GM23338 (cell line): ENCODE measurements around the gene RAP1GAP. TPM values are rescaled to one million over a fixed set of nuclear protein-coding genes. Genes with fewer than 3 reads are reported as not detected.

Experiments
- ATAC-seq: fragments of 200-7000 bp; cut with Tn5 transposase; 3 replicates; pipeline ENCODE4 v1.9.1; 2020
- DNase-seq: peaks from one replicate; pipeline ENCODE4 v3.0.0-alpha.2; 2015; ENCODE audit warnings: low spot score
- H2AFZ ChIP-seq: fragments of 200-600 bp; sonication (generic); 2 replicates; pipeline ENCODE4 v1.8.0; 2016; ENCODE audit warnings: antibody characterized with exemption, mild to moderate bottlenecking, moderate library complexity
- H3F3A ChIP-seq: fragments of 200-600 bp; sonication (generic); replicated peaks from 2 replicates; pipeline ENCODE4 v1.8.0; 2017; ENCODE audit warnings: antibody characterized with exemption, mixed run types, low read depth
- H3K27ac ChIP-seq: fragments of 200-600 bp; sonication (generic); 2 replicates; pipeline ENCODE4 v1.6.1; 2016; ENCODE audit warnings: low read depth
- H3K27me3 ChIP-seq: fragments of 200-600 bp; sonication (generic); 2 replicates; pipeline ENCODE4 v1.8.0; 2016; ENCODE audit warnings: mild to moderate bottlenecking, mixed run types, moderate library complexity; ENCODE audit not compliant: insufficient read depth
- H3K36me3 ChIP-seq: fragments of 200-600 bp; sonication (generic); 2 replicates; pipeline ENCODE4 v1.8.0; 2016; ENCODE audit warnings: mild to moderate bottlenecking; ENCODE audit not compliant: insufficient read depth
- H3K4me1 ChIP-seq: fragments of 200-600 bp; sonication (generic); 2 replicates; pipeline ENCODE4 v1.8.0; 2016; ENCODE audit warnings: mild to moderate bottlenecking, moderate library complexity; ENCODE audit not compliant: insufficient read depth
- H3K4me2 ChIP-seq: fragments of 200-600 bp; sonication (generic); 2 replicates; pipeline ENCODE4 v1.7.1; 2017; ENCODE audit warnings: mixed run types
- H3K4me3 ChIP-seq: fragments of 200-600 bp; sonication (generic); 2 replicates; pipeline ENCODE4 v1.6.1; 2016; ENCODE audit warnings: mixed run types
- H3K79me2 ChIP-seq: fragments of 200-600 bp; sonication (generic); replicated peaks from 2 replicates; pipeline ENCODE4 v1.8.0; 2017; ENCODE audit warnings: mild to moderate bottlenecking; ENCODE audit not compliant: insufficient read depth
- H3K9me2 ChIP-seq: fragments of 200-600 bp; sonication (generic); 2 replicates; pipeline ENCODE4 v1.8.0; 2017; ENCODE audit not compliant: insufficient read depth
- H4K20me1 ChIP-seq: fragments of 200-600 bp; sonication (generic); replicated peaks from 2 replicates; pipeline ENCODE4 v1.8.0; 2017; ENCODE audit warnings: mild to moderate bottlenecking; ENCODE audit not compliant: insufficient read depth
- H3K27ac Mint-ChIP-seq: 2 replicates; pipeline ENCODE4 v1.8.0; 2020; ENCODE audit warnings: inconsistent platforms, mild to moderate bottlenecking, moderate library complexity, mixed read lengths
- H3K27me3 Mint-ChIP-seq: 3 replicates; pipeline ENCODE4 v1.8.0; 2022; ENCODE audit warnings: low read depth, mild to moderate bottlenecking, moderate library complexity, mixed read lengths, inconsistent platforms; ENCODE audit not compliant: insufficient read depth, poor library complexity
- H3K36me3 Mint-ChIP-seq: 3 replicates; pipeline ENCODE4 v1.8.0; 2021; ENCODE audit warnings: low read depth, mild to moderate bottlenecking, inconsistent platforms, moderate library complexity, mixed read lengths
- H3K4me1 Mint-ChIP-seq: 3 replicates; pipeline ENCODE4 v1.8.0; 2020; ENCODE audit warnings: mild to moderate bottlenecking, inconsistent platforms, mixed read lengths
- H3K4me3 Mint-ChIP-seq: 3 replicates; pipeline ENCODE4 v1.8.0; 2021; ENCODE audit warnings: moderate library complexity, mild to moderate bottlenecking, inconsistent platforms, mixed read lengths
- H3K9me3 Mint-ChIP-seq: 3 replicates; pipeline ENCODE4 v1.8.0; 2020; ENCODE audit warnings: moderate library complexity, mild to moderate bottlenecking, inconsistent platforms, mixed read lengths
- CREB1 ChIP-seq: fragments of 250-450 bp; sonication (Bioruptor Pico); IDR thresholded peaks from 2 replicates; pipeline ENCODE4 v1.5.0; 2020; ENCODE audit warnings: low read depth, mild to moderate bottlenecking, moderate library complexity
- EZH2 ChIP-seq: fragments of 200-600 bp; sonication (generic); IDR thresholded peaks from one replicate; pipeline ENCODE4 v1.8.0; 2017; ENCODE audit warnings: antibody characterized with exemption, mild to moderate bottlenecking, low read depth; ENCODE audit not compliant: unreplicated experiment
- EZH2phosphoT487 ChIP-seq: fragments of 200-600 bp; sonication (generic); IDR thresholded peaks from one replicate; pipeline ENCODE4 v1.8.1; 2018; ENCODE audit warnings: antibody characterized with exemption; ENCODE audit not compliant: unreplicated experiment
- POLR2AphosphoS5 ChIP-seq: IDR thresholded peaks from 2 replicates; pipeline ENCODE4 v1.6.1; 2016; ENCODE audit warnings: antibody characterized with exemption, low read depth
- STAT1 ChIP-seq: IDR thresholded peaks from one replicate; pipeline ENCODE4 v1.6.1; 2016; ENCODE audit warnings: antibody characterized with exemption; ENCODE audit not compliant: unreplicated experiment
- polyA plus RNA-seq: library from polyadenylated mRNA; unstranded; fragments of >200 nt; fragmentation: Nextera tagmentation; extraction: Ambion mirVana; gene quantifications from 2 replicates; pipeline ENCODE4 v1.2.1, GENCODE V29; 2016
- total RNA-seq: library from RNA; depleted of rRNA; stranded (reverse); fragments of >200 nt; shearing (Covaris generic); gene quantifications from 2 replicates; pipeline ENCODE4 v1.2.3, GENCODE V29; 2014
- TF ChIP-seq, protein P1 (sequence below): IDR thresholded peaks from one replicate; pipeline ENCODE4 v1.6.1; 2018; ENCODE audit warnings: antibody characterized with exemption; ENCODE audit not compliant: unreplicated experiment
- TF ChIP-seq, protein P2 (sequence below): IDR thresholded peaks from 2 replicates; pipeline ENCODE4 v1.6.1; 2016; ENCODE audit warnings: antibody characterized with exemption

Gene RAP1GAP
- total and polyA plus RNA-seq, 2 experiments from 2014 or later, result 4.3 to 6.6 TPM

DNA sequence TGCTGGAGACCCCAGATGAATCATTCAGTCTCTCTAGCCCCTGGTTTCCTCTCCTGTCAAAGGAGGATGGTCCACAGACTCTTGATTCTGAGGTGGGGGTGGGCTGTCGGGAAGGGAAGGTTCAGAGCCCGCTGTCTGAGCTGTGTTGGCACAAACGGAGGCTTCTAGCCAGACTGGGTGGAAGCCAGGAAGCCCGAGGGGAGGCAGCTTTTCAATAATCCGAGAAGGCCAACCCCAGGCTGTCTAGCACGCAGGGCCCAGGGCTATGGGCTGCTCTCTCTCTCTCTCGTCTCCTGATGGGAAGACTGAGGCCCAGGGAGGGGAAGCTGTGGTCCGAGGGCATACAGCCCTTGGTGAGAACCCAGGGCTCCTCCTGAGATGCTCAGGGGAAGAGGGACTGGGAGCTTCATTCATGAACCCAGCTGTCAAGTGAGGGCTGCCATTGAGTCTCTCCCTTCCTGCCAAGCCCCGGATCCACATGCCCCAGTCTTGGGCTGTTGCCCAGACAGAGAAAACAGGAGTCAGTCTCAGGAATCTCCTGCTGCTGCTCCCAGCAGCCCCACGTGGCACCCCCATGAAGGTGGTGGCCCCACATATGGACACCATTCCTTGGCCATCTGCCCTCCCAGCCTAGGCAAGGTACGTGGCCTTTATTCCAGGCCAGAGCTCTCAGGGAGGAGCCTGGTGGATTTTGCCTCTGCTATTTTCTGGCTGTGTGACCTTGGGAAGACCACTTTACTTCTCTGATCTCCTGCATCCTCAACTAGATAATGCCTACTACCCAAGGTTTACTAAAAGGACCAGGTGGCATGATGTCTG is 44.4 kb downstream of the RAP1GAP start:
- no peak overlapping the region for H3K27ac Mint-ChIP-seq
- peaks cover 24% of the 10 kb centered on the region for H3K4me1 ChIP-seq

DNA sequence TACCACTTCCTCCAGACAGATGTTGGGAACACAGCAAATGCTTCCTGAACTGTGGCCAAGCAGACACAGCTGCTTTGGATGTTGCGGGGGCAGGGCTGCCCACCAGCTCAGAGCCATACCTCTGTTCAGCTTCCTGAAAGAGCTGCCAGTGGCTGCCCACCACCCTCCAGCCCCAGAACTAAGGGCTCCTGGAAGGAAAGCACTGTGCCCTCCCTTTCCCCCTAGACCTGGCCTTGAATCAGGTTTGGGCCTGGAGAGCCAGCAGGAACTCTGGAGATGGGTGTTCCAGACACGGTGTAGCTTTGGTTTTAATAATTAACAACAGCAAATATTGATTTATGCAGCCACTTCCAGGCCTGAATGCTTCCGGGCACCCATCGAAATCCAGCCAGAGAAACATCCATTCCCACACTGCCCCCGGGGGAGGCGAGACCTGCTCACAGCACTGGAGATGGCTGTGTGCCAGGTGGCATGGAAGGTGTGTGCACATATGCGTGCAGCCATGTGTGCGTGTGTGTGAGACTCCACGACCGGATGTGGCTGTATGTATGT is 45.7 kb downstream of the RAP1GAP start:
- peak overlapping the region; percentile 24; the same call in 1 of the 3 replicates for H3K4me3 Mint-ChIP-seq
- peak overlapping the region; percentile 79 for H3K4me2 ChIP-seq
- H3K4me1 ChIP-seq, result peaks cover 16% of the 10 kb centered on the region
- no peak for TF ChIP-seq STAT1
- no peak for TF ChIP-seq EZH2phosphoT487
- TF ChIP-seq POLR2AphosphoS5, result no peak
- TF ChIP-seq EZH2, result no peak
- TF ChIP-seq, protein P1, sequence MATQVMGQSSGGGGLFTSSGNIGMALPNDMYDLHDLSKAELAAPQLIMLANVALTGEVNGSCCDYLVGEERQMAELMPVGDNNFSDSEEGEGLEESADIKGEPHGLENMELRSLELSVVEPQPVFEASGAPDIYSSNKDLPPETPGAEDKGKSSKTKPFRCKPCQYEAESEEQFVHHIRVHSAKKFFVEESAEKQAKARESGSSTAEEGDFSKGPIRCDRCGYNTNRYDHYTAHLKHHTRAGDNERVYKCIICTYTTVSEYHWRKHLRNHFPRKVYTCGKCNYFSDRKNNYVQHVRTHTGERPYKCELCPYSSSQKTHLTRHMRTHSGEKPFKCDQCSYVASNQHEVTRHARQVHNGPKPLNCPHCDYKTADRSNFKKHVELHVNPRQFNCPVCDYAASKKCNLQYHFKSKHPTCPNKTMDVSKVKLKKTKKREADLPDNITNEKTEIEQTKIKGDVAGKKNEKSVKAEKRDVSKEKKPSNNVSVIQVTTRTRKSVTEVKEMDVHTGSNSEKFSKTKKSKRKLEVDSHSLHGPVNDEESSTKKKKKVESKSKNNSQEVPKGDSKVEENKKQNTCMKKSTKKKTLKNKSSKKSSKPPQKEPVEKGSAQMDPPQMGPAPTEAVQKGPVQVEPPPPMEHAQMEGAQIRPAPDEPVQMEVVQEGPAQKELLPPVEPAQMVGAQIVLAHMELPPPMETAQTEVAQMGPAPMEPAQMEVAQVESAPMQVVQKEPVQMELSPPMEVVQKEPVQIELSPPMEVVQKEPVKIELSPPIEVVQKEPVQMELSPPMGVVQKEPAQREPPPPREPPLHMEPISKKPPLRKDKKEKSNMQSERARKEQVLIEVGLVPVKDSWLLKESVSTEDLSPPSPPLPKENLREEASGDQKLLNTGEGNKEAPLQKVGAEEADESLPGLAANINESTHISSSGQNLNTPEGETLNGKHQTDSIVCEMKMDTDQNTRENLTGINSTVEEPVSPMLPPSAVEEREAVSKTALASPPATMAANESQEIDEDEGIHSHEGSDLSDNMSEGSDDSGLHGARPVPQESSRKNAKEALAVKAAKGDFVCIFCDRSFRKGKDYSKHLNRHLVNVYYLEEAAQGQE, result no peak
- TF ChIP-seq CREB1 (CRISPR knock-in tag), result no peak
- TF ChIP-seq, protein P2, sequence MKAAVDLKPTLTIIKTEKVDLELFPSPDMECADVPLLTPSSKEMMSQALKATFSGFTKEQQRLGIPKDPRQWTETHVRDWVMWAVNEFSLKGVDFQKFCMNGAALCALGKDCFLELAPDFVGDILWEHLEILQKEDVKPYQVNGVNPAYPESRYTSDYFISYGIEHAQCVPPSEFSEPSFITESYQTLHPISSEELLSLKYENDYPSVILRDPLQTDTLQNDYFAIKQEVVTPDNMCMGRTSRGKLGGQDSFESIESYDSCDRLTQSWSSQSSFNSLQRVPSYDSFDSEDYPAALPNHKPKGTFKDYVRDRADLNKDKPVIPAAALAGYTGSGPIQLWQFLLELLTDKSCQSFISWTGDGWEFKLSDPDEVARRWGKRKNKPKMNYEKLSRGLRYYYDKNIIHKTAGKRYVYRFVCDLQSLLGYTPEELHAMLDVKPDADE, result no peak

More for the DNA sequence above, 44.4 kb downstream of the RAP1GAP start:
- Histone ChIP-seq H3K27ac (no peak overlapping the region), H3F3A (peaks cover 7% of the 10 kb centered on the region; the same call in 1 of the 2 replicates), H4K20me1 (no peaks in the 10 kb centered on the region; the same call in 1 of the 2 replicates), H3K27me3 (peaks cover 8% of the 10 kb centered on the region), H3K36me3 (no peaks in the 10 kb centered on the region), H3K79me2 (no peaks in the 10 kb centered on the region), H3K4me3 (no peak overlapping the region), H3K9me2 (no peaks in the 10 kb centered on the region), H3K4me2 (no peak overlapping the region), H2AFZ (no peak overlapping the region)
- TF ChIP-seq EZH2phosphoT487 (no peak), CREB1 (CRISPR knock-in tag) (no peak)
- TF ChIP-seq, protein P1, result no peak
- DNase-seq (no peak), ATAC-seq (no peak)
- peaks cover 23% of the 10 kb centered on the region for H3K4me1 Mint-ChIP-seq
- no peaks in the 10 kb centered on the region; the same call in 2 of the 3 replicates for H3K36me3 Mint-ChIP-seq
- H3K4me3 Mint-ChIP-seq, result no peak overlapping the region
- H3K9me3 Mint-ChIP-seq, result no peaks in the 10 kb centered on the region
- peaks cover 18% of the 10 kb centered on the region for H3K27me3 Mint-ChIP-seq

More for the DNA sequence above, 45.7 kb downstream of the RAP1GAP start:
- no peak for ATAC-seq
- DNase-seq, result no peak
- no peaks in the 10 kb centered on the region for H3K79me2 ChIP-seq
- no peaks in the 10 kb centered on the region for H3K9me2 ChIP-seq
- H3K27me3 ChIP-seq, result peaks cover 11% of the 10 kb centered on the region
- Mint-ChIP-seq H3K4me1 (peaks cover 22% of the 10 kb centered on the region), H3K27ac (no peak overlapping the region), H3K36me3 (no peaks in the 10 kb centered on the region; the same call in 2 of the 3 replicates), H3K9me3 (no peaks in the 10 kb centered on the region), H3K27me3 (peaks cover 26% of the 10 kb centered on the region)
- H3F3A ChIP-seq, result peaks cover 7% of the 10 kb centered on the region; the same call in 1 of the 2 replicates
- H2AFZ ChIP-seq, result no peak overlapping the region
- H3K4me3 ChIP-seq, result peak overlapping the region; percentile 60; the same call in 1 of the 2 replicates
- no peak overlapping the region for H3K27ac ChIP-seq
- H3K36me3 ChIP-seq, result no peaks in the 10 kb centered on the region
- H4K20me1 ChIP-seq, result no peaks in the 10 kb centered on the region; the same call in 1 of the 2 replicates
